Measurements from ENCODE around the gene CACNA1D.

Gene CACNA1D

DNA sequence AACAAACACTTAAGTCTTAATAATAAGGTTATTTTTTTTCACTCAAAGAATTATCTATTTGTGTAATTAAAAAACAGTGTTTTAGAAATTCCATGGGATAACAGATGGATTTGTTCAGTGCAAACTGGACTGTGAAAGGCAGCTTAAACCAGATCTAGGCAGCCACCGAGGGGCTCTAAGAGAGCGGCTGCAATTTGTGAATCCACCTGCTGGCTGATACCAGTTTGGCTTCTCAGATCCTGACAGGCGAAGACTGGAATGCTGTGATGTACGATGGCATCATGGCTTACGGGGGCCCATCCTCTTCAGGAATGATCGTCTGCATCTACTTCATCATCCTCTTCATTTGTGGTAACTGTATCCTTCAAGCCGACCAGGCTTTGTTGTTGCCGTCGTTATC lies 232.2 kb downstream of the CACNA1D start:
- no peak for DNase-seq (ENCODE audit: low read depth, low spot score)
- no peak overlapping the region for H3K27ac ChIP-seq

- no peak for DNase-seq (ENCODE audit: low read depth, low spot score)
Measured at GRCh38 chr3:53728606-53729005, 234.2 kb downstream of the CACNA1D start.

GRCh38 chr3:53729159-53729558 lies 234.7 kb downstream of the CACNA1D start:
- no peak for DNase-seq (ENCODE audit: low read depth, low spot score)
- H3K27ac ChIP-seq = no peak overlapping the region

More at GRCh38 chr3:53728606-53729005, 234.2 kb downstream of the CACNA1D start:
- no peak overlapping the region for H3K27ac ChIP-seq

DNA sequence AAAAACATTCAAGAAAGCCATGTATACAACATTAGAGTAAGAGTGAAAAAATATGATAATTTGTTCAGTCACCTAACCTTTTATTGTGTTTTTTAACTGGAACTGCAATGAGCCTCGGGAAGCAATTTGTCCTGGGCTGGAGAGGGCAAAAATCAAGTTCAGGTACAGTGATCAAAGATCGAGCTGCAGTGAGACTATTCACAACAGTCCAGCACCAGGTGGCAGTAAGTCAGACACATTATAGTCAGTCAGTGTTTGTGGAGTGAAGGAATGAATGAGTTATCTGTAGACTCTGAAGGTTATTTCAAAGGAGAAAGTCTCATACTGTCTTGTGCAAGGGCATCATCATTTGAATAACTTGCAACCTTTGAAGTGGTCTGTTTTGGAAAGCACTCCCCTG lies 235.2 kb downstream of the CACNA1D start:
- DNase-seq (ENCODE audit: low read depth, low spot score) = no peak

GRCh38 chr3:53730576-53730975 lies 236.2 kb downstream of the CACNA1D start:
- no peak overlapping the region for H3K27ac ChIP-seq
- no peak for DNase-seq (ENCODE audit: low read depth, low spot score)

More for the DNA sequence above, 235.2 kb downstream of the CACNA1D start:
- H3K27ac ChIP-seq = no peak overlapping the region

DNA sequence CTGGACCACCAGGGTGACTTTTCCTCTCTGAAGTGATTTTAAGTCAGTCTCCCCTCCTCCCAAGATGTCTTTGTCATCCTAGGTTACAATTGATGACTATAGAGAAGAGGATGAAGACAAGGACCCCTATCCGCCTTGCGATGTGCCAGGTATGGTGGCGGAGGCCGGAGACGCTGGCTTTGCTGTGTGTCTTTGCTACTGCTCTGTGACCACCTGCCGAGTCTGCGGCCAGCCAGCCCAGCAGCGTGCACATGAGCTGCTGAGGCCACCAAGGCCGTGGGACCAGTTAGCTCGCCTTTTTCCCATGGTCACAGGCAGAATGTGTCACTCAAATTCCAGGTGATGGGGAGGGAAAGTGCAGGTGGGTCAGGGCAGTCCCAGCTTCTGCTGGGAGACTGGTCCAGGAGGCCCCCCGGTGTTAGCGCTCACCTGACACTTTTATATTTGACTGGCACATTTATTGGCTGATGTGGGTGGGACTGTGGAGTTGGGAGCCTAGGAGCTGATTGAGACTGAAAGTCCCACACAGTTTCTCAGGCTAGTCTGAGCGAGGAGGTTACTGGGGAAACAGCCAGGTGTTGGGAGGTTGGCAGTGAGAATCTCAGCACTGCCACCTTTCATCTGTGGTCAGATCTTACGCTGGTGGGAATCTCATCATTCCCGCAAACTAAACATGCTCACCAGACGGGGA lies 237.7 kb downstream of the CACNA1D start:
- H3K27ac ChIP-seq = no peak overlapping the region
- DNase-seq (ENCODE audit: low read depth, low spot score) = no peak

- DNase-seq (ENCODE audit: low read depth, low spot score) = no peak
- no peak overlapping the region for H3K27ac ChIP-seq
Measured at GRCh38 chr3:53733446-53733845, 239.0 kb downstream of the CACNA1D start.

GRCh38 chr3:53739966-53740365 lies 245.6 kb downstream of the CACNA1D start:
- no peak overlapping the region for H3K27ac ChIP-seq
- DNase-seq (ENCODE audit: low read depth, low spot score) = no peak

GRCh38 chr3:53740956-53741355 lies 246.5 kb downstream of the CACNA1D start:
- H3K27ac ChIP-seq = no peak overlapping the region
- no peak for DNase-seq (ENCODE audit: low read depth, low spot score)

DNA sequence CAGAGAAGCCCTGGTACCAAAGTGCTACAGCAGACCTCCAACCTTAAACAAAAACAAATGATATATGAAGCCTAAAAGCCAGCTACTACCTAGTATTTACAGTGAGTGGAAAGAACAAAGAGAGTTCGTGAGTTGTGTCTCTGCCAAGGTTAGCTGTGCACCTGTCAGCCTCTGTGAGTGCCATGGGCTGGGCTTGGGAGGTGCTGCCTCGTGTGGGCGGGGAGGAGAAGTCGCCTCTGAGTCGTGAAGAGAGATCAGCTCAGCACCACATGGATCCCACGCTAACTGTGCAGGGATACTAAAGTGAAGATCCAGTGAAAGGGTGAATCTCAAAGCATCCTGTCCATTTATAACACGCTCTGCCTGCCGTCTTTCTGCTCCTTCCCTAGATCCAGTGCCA lies 249.9 kb downstream of the CACNA1D start:
- no peak for DNase-seq (ENCODE audit: low read depth, low spot score)

DNA sequence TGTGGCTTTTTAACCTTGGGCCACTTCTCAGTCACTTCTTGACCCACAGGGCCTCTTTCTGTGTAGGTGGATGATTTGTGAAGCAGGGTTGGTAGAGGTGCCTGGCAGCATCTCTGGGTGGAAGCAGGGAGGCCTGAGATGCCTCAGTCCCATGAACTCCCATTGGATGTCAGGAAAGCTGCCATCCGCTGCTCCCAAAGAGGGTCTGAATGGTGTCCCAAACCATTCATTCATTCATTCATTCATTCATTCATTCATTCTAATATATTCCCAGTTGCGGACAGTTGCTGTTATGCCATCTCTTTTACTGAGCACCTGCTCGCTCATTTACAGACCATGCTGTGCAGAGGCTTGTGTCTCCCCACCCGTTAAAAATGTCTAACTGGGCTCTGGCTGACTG lies 253.1 kb downstream of the CACNA1D start:
- no peak for DNase-seq (ENCODE audit: low read depth, low spot score)
- H3K27ac ChIP-seq = no peak overlapping the region

More for the DNA sequence above, 249.9 kb downstream of the CACNA1D start:
- H3K27ac ChIP-seq = no peak overlapping the region

DNA sequence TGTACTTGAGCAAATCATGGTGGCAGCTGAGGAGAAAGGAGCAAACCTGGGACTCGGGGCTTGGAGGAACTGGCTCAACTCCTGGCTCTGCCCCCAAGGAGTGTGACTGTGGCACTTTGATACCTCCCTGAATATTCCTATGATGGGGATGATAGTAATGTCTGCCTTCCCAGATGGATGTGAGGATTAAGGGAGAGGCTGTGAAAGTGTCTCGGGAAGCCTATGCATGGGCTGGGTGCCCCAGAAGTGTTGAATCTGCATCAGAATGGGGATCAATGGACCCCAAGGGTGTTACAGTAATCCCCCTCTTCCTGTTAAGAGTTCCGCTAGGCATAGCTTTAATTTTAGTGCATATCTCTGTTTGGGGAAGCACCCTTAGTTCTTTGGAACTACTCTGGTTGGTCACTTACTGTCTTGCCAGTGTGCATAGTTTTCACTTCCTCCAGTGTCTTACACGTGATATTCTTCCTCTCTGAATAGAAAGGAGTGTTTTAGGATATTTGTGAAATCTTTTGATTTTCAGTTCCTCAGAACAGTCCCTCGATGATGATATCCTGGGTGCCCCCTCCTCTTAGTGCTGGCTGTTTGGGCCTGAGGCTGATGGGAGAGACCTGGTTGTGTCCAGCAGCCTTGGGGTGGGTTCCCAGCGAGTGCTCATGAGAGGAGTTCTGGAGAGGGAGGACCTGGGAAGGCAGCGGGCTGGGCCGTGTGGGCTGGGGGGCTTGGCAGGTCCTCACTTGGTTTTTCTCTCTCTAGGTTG lies 254.3 kb downstream of the CACNA1D start:
- DNase-seq (ENCODE audit: low read depth, low spot score) = no peak
- no peak overlapping the region for H3K27ac ChIP-seq

DNA sequence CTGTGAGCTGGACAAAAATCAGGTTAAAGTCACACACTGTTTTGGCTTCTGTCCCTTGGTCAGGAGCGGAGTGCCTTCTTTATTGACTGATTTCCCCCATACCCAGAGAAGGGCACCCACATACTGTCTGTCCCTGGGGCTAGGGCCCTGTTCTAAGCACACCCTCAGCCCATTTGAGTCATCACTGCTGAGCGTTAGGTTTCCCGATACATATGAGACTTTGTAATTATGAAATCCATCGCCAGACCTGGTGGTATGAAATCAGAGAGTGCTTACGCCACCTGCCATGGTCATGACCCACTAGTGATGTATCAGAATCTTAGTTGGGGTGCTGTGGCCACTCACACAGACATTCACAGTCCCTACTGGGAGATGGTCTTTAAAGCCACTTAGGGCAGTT lies 255.0 kb downstream of the CACNA1D start:
- no peak for DNase-seq (ENCODE audit: low read depth, low spot score)
- no peak overlapping the region for H3K27ac ChIP-seq

GRCh38 chr3:53750253-53751210 lies 256.1 kb downstream of the CACNA1D start:
- no peak overlapping the region for H3K27ac ChIP-seq
- DNase-seq (ENCODE audit: low read depth, low spot score) = no peak

GRCh38 chr3:53753518-53754183 lies 259.2 kb downstream of the CACNA1D start:
- DNase-seq (ENCODE audit: low read depth, low spot score) = no peak
- no peak overlapping the region for H3K27ac ChIP-seq

- DNase-seq (ENCODE audit: low read depth, low spot score) = no peak
- H3K27ac ChIP-seq = no peak overlapping the region
Measured at GRCh38 chr3:53754325-53754724, 259.9 kb downstream of the CACNA1D start.

DNA sequence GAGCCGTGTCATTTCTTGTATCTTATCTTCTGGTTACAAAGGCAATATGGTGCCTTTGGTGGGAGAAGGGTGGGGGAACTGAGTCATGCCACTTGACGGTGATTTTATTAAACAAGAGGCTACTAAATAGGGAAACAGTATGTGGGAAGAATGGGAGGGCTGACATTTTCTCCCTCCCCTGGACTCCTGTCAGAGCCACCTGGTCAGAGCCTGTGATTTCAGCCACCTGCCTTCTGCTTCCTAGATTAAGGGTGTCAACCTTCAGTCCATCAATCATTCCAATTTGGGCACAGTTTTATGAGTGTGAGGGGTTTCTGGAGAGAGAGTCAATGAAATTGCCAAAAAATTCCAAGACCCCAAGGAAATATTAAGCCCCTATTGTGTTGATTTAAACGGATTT lies 264.4 kb downstream of the CACNA1D start:
- no peak for DNase-seq (ENCODE audit: low read depth, low spot score)
- no peak overlapping the region for H3K27ac ChIP-seq

GRCh38 chr3:53763353-53763752 lies 268.9 kb downstream of the CACNA1D start:
- DNase-seq (ENCODE audit: low read depth, low spot score) = no peak

GRCh38 chr3:53764026-53764775 lies 269.8 kb downstream of the CACNA1D start:
- no peak for DNase-seq (ENCODE audit: low read depth, low spot score)
- H3K27ac ChIP-seq = no peak overlapping the region

More at GRCh38 chr3:53763353-53763752, 268.9 kb downstream of the CACNA1D start:
- H3K27ac ChIP-seq = no peak overlapping the region
